BLaER1 (cell line): ENCODE data around the gene IGF1R.

Experiments
- H3K27ac ChIP-seq: shearing (Covaris generic); formaldehyde crosslinking; 2 replicates; pipeline ENCODE4 v1.8.1; 2022
- H3K27me3 ChIP-seq: shearing (Covaris generic); formaldehyde crosslinking; 2 replicates; pipeline ENCODE4 v1.8.1; 2022
- H3K36me3 ChIP-seq: shearing (Covaris generic); formaldehyde crosslinking; 2 replicates; pipeline ENCODE4 v1.8.1; 2022
- H3K4me1 ChIP-seq: shearing (Covaris generic); formaldehyde crosslinking; 2 replicates; pipeline ENCODE4 v1.8.1; 2022
- H3K4me2 ChIP-seq: shearing (Covaris generic); formaldehyde crosslinking; 2 replicates; pipeline ENCODE4 v1.8.1; 2022
- H3K4me3 ChIP-seq: shearing (Covaris generic); formaldehyde crosslinking; 2 replicates; pipeline ENCODE4 v1.8.1; 2022
- H3K9ac ChIP-seq: shearing (Covaris generic); formaldehyde crosslinking; 2 replicates; pipeline ENCODE4 v1.8.1; 2022
- H3K9me3 ChIP-seq: shearing (Covaris generic); formaldehyde crosslinking; 2 replicates; pipeline ENCODE4 v1.8.1; 2022
- H4K20me1 ChIP-seq: shearing (Covaris generic); formaldehyde crosslinking; 2 replicates; pipeline ENCODE4 v1.8.1; 2022
- Cebpa-rat ChIP-seq: shearing (Covaris generic); IDR thresholded peaks from 2 replicates; pipeline ENCODE4 v1.8.1; 2022

IGF1R gene

GRCh38 chr15:98728811-98729160, 80.4 kb downstream of the IGF1R start:
- Histone ChIP-seq H3K4me2 (peak overlapping the region; percentile 30), H4K20me1 (peaks cover 100% of the 10 kb centered on the region), H3K4me3 (no peak overlapping the region), H3K9me3 (peaks cover 23% of the 10 kb centered on the region), H3K27me3 (no peaks in the 10 kb centered on the region), H3K9ac (0 out of 2 replicates have a peak overlapping the region, but pooled peaks have one; percentile 12), H3K36me3 (peaks cover 47% of the 10 kb centered on the region), H3K27ac (peak overlapping the region; percentile 42), H3K4me1 (peaks cover 68% of the 10 kb centered on the region)
- TF ChIP-seq Cebpa-rat = no peak

- peaks cover 47% of the 10 kb centered on the region for H3K36me3 ChIP-seq
- no peak overlapping the region for H3K4me3 ChIP-seq
- H3K9me3 ChIP-seq = peaks cover 21% of the 10 kb centered on the region
- H3K4me1 ChIP-seq = peaks cover 74% of the 10 kb centered on the region
- no peak overlapping the region for H3K9ac ChIP-seq
- TF ChIP-seq Cebpa-rat = no peak
- H4K20me1 ChIP-seq = peaks cover 100% of the 10 kb centered on the region
- H3K27me3 ChIP-seq = no peaks in the 10 kb centered on the region
- H3K27ac ChIP-seq = 0 out of 2 replicates have a peak overlapping the region, but pooled peaks have one; percentile 32
- H3K4me2 ChIP-seq = 0 out of 2 replicates have a peak overlapping the region, but pooled peaks have one; percentile 5
Observed at GRCh38 chr15:98729446-98730042, 81.2 kb downstream of the IGF1R start.

DNA sequence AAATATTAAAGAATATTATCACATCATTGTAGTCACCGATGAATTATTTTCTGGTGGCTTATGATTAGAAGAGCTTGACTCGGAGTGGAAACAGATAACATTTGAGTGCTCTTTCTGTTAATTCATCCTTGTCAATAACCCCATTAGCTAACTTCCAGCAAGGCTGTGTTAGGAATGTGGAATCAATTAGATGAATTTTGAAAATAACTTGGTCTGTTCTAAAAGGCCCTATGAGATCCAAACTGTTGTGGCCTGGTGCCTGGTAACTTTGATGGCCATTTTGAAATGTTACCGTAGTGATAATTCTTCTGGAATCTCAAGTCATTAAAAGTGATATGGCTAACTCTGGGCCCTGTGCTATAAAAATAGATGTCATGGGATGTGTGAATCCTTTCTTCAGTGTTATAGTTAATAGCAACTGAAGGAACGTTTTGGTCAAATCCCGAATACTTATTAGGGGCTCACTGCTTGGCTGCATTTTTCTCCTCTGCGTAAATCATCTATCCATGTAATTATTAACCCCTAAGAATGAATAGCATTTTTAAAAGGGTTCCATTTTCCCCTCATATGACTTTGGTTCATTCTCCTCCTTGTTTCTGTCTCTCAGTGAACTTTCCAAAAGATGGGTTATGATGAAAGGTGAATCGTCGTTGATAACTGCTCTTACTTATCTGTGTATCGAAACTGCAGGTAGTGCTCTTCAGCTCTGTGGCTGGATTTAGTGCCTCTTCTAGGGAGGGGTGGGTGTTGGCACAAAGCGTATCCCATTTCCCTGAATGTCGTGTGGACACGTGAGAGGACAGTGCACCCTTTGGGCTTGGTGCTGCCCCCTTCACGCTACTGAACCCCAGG, 82.7 kb downstream of the IGF1R start:
- Histone ChIP-seq H3K9me3 (peaks cover 5% of the 10 kb centered on the region; the same call in 1 of the 2 replicates), H3K36me3 (peaks cover 36% of the 10 kb centered on the region), H4K20me1 (peaks cover 100% of the 10 kb centered on the region), H3K27ac (peak overlapping the region; percentile 63), H3K4me2 (peak overlapping the region; percentile 66), H3K4me3 (no peak overlapping the region), H3K4me1 (peaks cover 89% of the 10 kb centered on the region), H3K27me3 (no peaks in the 10 kb centered on the region), H3K9ac (no peak overlapping the region)
- no peak for TF ChIP-seq Cebpa-rat

DNA sequence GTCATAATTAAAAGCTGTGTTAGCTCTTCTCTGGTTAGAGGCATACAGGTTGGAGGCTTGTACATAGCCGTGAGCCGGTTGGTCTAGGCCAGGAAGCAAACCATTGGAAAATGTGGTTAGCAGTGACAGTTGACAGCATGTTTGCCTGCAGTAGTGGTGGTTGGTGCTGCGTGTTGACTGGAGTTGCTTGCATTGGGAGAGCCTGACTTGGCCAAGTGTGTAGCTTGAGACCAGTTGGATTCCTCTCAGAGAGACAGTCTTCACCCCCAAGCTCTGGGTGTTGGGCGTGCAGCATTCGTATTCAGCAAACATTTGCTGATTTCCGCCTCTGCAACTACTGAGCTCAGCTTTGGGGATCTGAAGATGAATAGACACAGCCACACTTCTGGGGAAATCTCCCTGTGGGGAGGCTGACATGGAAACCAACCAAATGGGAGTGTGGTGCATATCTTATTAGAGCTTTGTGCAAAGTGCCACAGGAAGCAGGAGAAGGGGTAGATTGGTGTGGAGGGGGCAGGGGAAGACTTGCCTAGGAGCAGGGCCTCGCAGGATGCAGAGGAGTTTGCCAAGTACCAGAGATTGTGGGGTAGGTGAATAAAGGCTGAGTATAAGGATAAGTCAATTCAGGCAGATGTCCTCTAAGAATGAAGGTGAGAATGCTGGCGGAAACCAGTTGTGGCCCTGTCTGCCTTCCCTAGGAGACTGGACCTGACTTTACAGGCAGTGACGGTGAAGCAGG, 83.5 kb downstream of the IGF1R start:
- Histone ChIP-seq H3K4me2 (peak overlapping the region; percentile 66), H4K20me1 (peaks cover 100% of the 10 kb centered on the region), H3K27ac (peak overlapping the region; percentile 63), H3K4me3 (no peak overlapping the region), H3K9me3 (0 out of 2 replicates have a peak, but pooled peaks cover 5% of the 10 kb centered on the region), H3K9ac (no peak overlapping the region), H3K36me3 (peaks cover 38% of the 10 kb centered on the region), H3K27me3 (no peaks in the 10 kb centered on the region), H3K4me1 (peaks cover 95% of the 10 kb centered on the region)
- no peak for TF ChIP-seq Cebpa-rat

- no peak overlapping the region for H3K27ac ChIP-seq
- peaks cover 90% of the 10 kb centered on the region for H3K4me1 ChIP-seq
- no peak overlapping the region for H3K4me3 ChIP-seq
- H3K4me2 ChIP-seq = peak overlapping the region; percentile 66; the same call in 1 of the 2 replicates
- H3K9me3 ChIP-seq = 0 out of 2 replicates have a peak, but pooled peaks cover 5% of the 10 kb centered on the region
- peaks cover 100% of the 10 kb centered on the region for H4K20me1 ChIP-seq
- H3K36me3 ChIP-seq = peaks cover 41% of the 10 kb centered on the region
- no peak overlapping the region for H3K9ac ChIP-seq
- no peaks in the 10 kb centered on the region for H3K27me3 ChIP-seq
- TF ChIP-seq Cebpa-rat = no peak
Observed at GRCh38 chr15:98733098-98733497, 84.8 kb downstream of the IGF1R start.

DNA sequence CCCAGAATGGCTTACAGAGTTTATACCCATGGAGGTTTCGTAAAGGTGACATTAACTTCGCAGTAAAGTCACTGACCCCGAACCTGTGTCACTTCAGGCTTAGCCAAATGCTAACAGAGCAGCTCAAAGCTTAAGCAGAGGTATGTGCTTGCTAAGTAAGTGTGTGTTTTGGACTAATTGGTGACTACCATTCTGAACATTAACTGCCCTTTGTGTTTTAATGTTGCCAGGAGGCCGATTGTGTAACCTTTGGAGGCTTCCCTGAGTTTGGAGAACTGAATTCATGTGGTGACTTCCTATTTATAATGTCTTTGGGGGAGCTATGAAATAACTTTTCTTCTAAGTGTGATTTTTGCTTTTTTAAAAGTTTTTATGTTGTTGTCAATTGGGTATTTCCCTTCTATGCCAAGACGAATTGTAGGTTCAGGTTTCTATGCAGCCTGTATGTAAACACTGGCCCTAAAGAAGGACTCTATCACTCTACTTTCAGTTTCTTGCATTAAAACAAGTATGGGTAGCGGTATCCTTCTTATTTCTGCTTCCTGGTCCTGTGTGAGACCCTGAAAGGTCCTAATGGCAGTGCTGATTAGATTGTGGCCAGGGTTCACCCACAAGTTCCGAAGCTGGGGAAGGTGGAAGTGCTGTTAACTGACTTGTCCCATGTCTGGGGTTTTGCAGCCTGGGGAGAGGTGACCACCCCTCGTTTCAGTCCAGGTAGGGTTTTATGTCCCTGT, 86.3 kb downstream of the IGF1R start:
- peak overlapping the region; percentile 10 for H3K4me2 ChIP-seq
- H3K4me3 ChIP-seq = no peak overlapping the region
- peaks cover 90% of the 10 kb centered on the region for H3K4me1 ChIP-seq
- H3K36me3 ChIP-seq = peaks cover 39% of the 10 kb centered on the region
- H3K27me3 ChIP-seq = no peaks in the 10 kb centered on the region
- H3K27ac ChIP-seq = 0 out of 2 replicates have a peak overlapping the region, but pooled peaks have one; percentile 5
- no peak overlapping the region for H3K9ac ChIP-seq
- H3K9me3 ChIP-seq = 0 out of 2 replicates have a peak, but pooled peaks cover 5% of the 10 kb centered on the region
- no peak for TF ChIP-seq Cebpa-rat
- H4K20me1 ChIP-seq = peaks cover 100% of the 10 kb centered on the region

GRCh38 chr15:98735304-98735703, 87.0 kb downstream of the IGF1R start:
- H3K4me3 ChIP-seq = no peak overlapping the region
- peaks cover 90% of the 10 kb centered on the region for H3K4me1 ChIP-seq
- H4K20me1 ChIP-seq = peaks cover 100% of the 10 kb centered on the region
- no peak for TF ChIP-seq Cebpa-rat
- H3K36me3 ChIP-seq = peaks cover 45% of the 10 kb centered on the region
- H3K27ac ChIP-seq = no peak overlapping the region
- 0 out of 2 replicates have a peak, but pooled peaks cover 5% of the 10 kb centered on the region for H3K9me3 ChIP-seq
- no peaks in the 10 kb centered on the region for H3K27me3 ChIP-seq
- H3K9ac ChIP-seq = no peak overlapping the region
- peak overlapping the region; percentile 10 for H3K4me2 ChIP-seq

DNA sequence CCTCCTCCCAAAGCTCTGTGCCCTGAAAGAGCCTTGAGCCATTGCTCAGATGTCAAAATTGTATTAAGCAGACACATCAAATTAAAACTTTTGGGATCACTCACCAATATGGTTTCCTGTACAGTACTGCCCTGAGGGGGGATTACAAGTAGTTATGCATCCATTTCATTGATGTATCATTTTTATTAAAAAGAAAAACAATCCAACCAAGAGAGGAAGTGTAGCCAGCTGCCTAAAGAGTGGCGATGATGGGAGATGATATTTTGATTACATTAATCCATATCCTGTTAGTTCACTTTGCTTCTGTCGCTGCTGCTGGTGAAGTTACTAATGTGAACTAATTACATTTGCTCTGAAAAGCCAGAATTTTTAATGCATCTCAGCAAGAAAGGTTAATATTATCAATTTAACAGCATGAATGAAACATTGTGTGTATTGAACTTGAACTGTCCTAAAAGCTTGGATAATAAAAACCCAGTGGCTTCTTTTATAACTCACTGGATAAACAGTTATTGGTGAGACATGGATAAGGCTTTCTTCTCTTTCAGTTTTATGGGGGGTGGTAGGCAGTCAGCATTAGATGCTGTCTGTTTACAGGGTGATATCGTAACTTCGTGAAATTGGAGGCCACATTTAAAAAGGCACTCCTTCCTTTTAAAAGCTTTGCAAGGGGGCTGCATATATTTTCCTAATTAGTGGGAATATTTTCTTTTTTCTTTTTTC, 87.7 kb downstream of the IGF1R start:
- H3K9me3 ChIP-seq = 0 out of 2 replicates have a peak, but pooled peaks cover 5% of the 10 kb centered on the region
- peaks cover 82% of the 10 kb centered on the region for H3K4me1 ChIP-seq
- no peak overlapping the region for H3K27ac ChIP-seq
- no peaks in the 10 kb centered on the region for H3K27me3 ChIP-seq
- 0 out of 2 replicates have a peak overlapping the region, but pooled peaks have one; percentile 10 for H3K4me2 ChIP-seq
- no peak for TF ChIP-seq Cebpa-rat
- no peak overlapping the region for H3K9ac ChIP-seq
- H3K36me3 ChIP-seq = peaks cover 46% of the 10 kb centered on the region
- H3K4me3 ChIP-seq = no peak overlapping the region
- H4K20me1 ChIP-seq = peaks cover 100% of the 10 kb centered on the region
